Activated CD8-positive, alpha-beta memory T cell treated with anti-CD3 and anti-CD28 coated beads, Interleukin-2, amount 50 U/mL, for 4 hours (primary cell): ENCODE measurements around the gene MUC4.
"Not testable (repeated sequence)": the region's sequence is repeated elsewhere in the genome, so short reads cannot be mapped to it uniquely, and the experiment has no call there.

Experiments
- DNase-seq: peaks from one replicate; pipeline ENCODE4 v3.0.0-alpha.2; 2020

MUC4 gene

GRCh38 chr3:195834675-195835583, 23.2 kb upstream of the MUC4 start:
- no peak for DNase-seq

GRCh38 chr3:195829897-195830254, 18.1 kb upstream of the MUC4 start:
- no peak for DNase-seq

GRCh38 chr3:195828762-195829161, 17.0 kb upstream of the MUC4 start:
- no peak for DNase-seq

- no peak for DNase-seq
Measured at GRCh38 chr3:195825857-195826804, 14.4 kb upstream of the MUC4 start.

- no peak for DNase-seq
Measured at GRCh38 chr3:195825191-195825588, 13.5 kb upstream of the MUC4 start.

GRCh38 chr3:195824425-195825190, 12.9 kb upstream of the MUC4 start:
- DNase-seq, result not testable (repeated sequence)

- DNase-seq, result no peak
Measured at GRCh38 chr3:195823999-195824398, 12.3 kb upstream of the MUC4 start.

- no peak for DNase-seq
Measured at GRCh38 chr3:195823280-195823679, 11.6 kb upstream of the MUC4 start.

- no peak for DNase-seq
Measured at GRCh38 chr3:195822131-195822696, 10.5 kb upstream of the MUC4 start.

- no peak for DNase-seq
Measured at GRCh38 chr3:195821403-195822130, 9.8 kb upstream of the MUC4 start.

- no peak for DNase-seq
Measured at GRCh38 chr3:195820901-195821300, 9.2 kb upstream of the MUC4 start.

GRCh38 chr3:195820186-195820585, 8.5 kb upstream of the MUC4 start:
- DNase-seq, result no peak

- DNase-seq, result no peak
Measured at GRCh38 chr3:195818301-195818700, 6.6 kb upstream of the MUC4 start.

- DNase-seq, result no peak
Measured at GRCh38 chr3:195817578-195818135, 5.9 kb upstream of the MUC4 start.

GRCh38 chr3:195816276-195816913, 4.7 kb upstream of the MUC4 start:
- not testable (repeated sequence) for DNase-seq

- DNase-seq, result no peak
Measured at GRCh38 chr3:195815169-195815771, 3.5 kb upstream of the MUC4 start.

- no peak for DNase-seq
Measured at GRCh38 chr3:195813916-195814640, 2.3 kb upstream of the MUC4 start.

GRCh38 chr3:195812366-195812765, 637 bp upstream of the MUC4 start:
- DNase-seq, result no peak

- no peak for DNase-seq
Measured at GRCh38 chr3:195810455-195810845, 1.3 kb downstream of the MUC4 start.
